Measurements from ENCODE around the gene C19orf73.
A peak's percentile ranks its signal among the peaks of the same experiment; 100 is the strongest.

The C19orf73 gene

GRCh38 chr19:49118565-49119410 lies at the start of gene C19orf73:
Gene C19orf73 (minus strand): TSS chr19:49119143. CDS start chr19:49119022, 121 bp downstream.
- peak; percentile 36; the same call in 1 of the 2 replicates for TF ChIP-seq POLR2A (IDR thresholded peaks at IDR 0.05; ENCODE audit: low read depth, low read length)
- FAIRE-seq (peak; percentile 36), DNase-seq (ENCODE audit: insufficient read length, low spot score) (peak; percentile 82)

- no peak for DNase-seq (ENCODE audit: insufficient read length, low spot score)
- no peak for FAIRE-seq
- TF ChIP-seq POLR2A (IDR thresholded peaks at IDR 0.05; ENCODE audit: low read depth, low read length) = no peak
These were observed 49.5 kb upstream of the C19orf73 start for GRCh38 chr19:49168421-49168820.

GRCh38 chr19:49167857-49168409 lies 49.0 kb upstream of the C19orf73 start:
- FAIRE-seq = no peak

GRCh38 chr19:49165865-49166301 lies 46.9 kb upstream of the C19orf73 start:
- TF ChIP-seq POLR2A (IDR thresholded peaks at IDR 0.05; ENCODE audit: low read depth, low read length) = no peak
- FAIRE-seq (no peak), DNase-seq (ENCODE audit: insufficient read length, low spot score) (no peak)

More at GRCh38 chr19:49167857-49168409, 49.0 kb upstream of the C19orf73 start:
- TF ChIP-seq POLR2A (IDR thresholded peaks at IDR 0.05; ENCODE audit: low read depth, low read length) = no peak
- DNase-seq (ENCODE audit: insufficient read length, low spot score) = no peak

GRCh38 chr19:49165111-49165750 lies 46.3 kb upstream of the C19orf73 start:
- no peak for TF ChIP-seq POLR2A (IDR thresholded peaks at IDR 0.05; ENCODE audit: low read depth, low read length)
- DNase-seq (ENCODE audit: insufficient read length, low spot score) = no peak
- FAIRE-seq = no peak

GRCh38 chr19:49161987-49162386 lies 43.0 kb upstream of the C19orf73 start:
- FAIRE-seq (no peak), DNase-seq (ENCODE audit: insufficient read length, low spot score) (no peak)
- no peak for TF ChIP-seq POLR2A (IDR thresholded peaks at IDR 0.05; ENCODE audit: low read depth, low read length)

- no peak for TF ChIP-seq POLR2A (IDR thresholded peaks at IDR 0.05; ENCODE audit: low read depth, low read length)
- FAIRE-seq (no peak), DNase-seq (ENCODE audit: insufficient read length, low spot score) (no peak)
These were observed 41.7 kb upstream of the C19orf73 start for GRCh38 chr19:49160450-49161189.

GRCh38 chr19:49157445-49158224 lies 38.7 kb upstream of the C19orf73 start, which contains the start of gene TRPM4:
Gene TRPM4 (plus strand): TSS chr19:49157792. CDS start chr19:49157867, 75 bp downstream.
- FAIRE-seq (no peak), DNase-seq (ENCODE audit: insufficient read length, low spot score) (peak; percentile 80)
- peak; percentile 71 for TF ChIP-seq POLR2A (IDR thresholded peaks at IDR 0.05; ENCODE audit: low read depth, low read length)

GRCh38 chr19:49155820-49156346 lies 36.9 kb upstream of the C19orf73 start:
- no peak for DNase-seq (ENCODE audit: insufficient read length, low spot score)
- FAIRE-seq = no peak
- TF ChIP-seq POLR2A (IDR thresholded peaks at IDR 0.05; ENCODE audit: low read depth, low read length) = no peak

- FAIRE-seq (no peak), DNase-seq (ENCODE audit: insufficient read length, low spot score) (no peak)
- no peak for TF ChIP-seq POLR2A (IDR thresholded peaks at IDR 0.05; ENCODE audit: low read depth, low read length)
These were observed 36.3 kb upstream of the C19orf73 start, which contains the start of gene HRC for GRCh38 chr19:49155005-49155819. Gene HRC (minus strand): TSS chr19:49155396. CDS start chr19:49155237, 159 bp downstream.

GRCh38 chr19:49154279-49154678 lies 35.3 kb upstream of the C19orf73 start:
- DNase-seq (ENCODE audit: insufficient read length, low spot score) = no peak
- no peak for FAIRE-seq
- TF ChIP-seq POLR2A (IDR thresholded peaks at IDR 0.05; ENCODE audit: low read depth, low read length) = no peak
